Fibroblast of pulmonary artery (primary cell): Measurements from ENCODE around the gene TMEM132D.

ENCODE experiments used
- DNase-seq: peaks from one replicate; pipeline ENCODE4 v3.0.0-alpha.2; 2010; ENCODE audit warnings: low read depth
- H3K4me3 ChIP-seq: replicated peaks from 2 replicates; pipeline ENCODE4 v1.5.1; 2011; ENCODE audit warnings: low read depth, mild to moderate bottlenecking, control low read depth, low read length, moderate library complexity
- TF ChIP-seq, protein P1 (sequence below): IDR thresholded peaks from 2 replicates; pipeline ENCODE4 v1.5.1; 2011; ENCODE audit warnings: mild to moderate bottlenecking, control low read depth, low read length, inconsistent platforms; ENCODE audit errors: missing control alignments

The TMEM132D gene

DNA sequence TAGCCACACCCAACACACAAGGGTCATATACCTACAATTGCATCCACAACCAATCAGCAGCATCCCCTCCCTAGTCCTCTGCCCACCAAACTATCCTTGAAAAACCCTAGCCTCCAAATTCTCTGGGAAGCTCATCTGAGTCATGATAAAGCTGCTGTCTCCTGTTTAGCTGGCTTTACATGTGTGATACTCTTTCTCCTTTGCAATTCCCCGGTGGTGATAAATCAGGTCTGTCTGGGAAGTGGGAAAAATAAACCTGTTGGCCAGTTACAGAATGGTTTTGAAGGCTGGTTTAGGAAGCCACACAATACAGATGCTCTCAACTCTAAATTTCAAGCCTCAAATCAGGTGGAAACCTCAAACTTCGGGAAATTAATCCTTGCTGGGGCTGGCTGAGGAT lies 41.9 kb downstream of the TMEM132D start:
- TF ChIP-seq, protein P1, sequence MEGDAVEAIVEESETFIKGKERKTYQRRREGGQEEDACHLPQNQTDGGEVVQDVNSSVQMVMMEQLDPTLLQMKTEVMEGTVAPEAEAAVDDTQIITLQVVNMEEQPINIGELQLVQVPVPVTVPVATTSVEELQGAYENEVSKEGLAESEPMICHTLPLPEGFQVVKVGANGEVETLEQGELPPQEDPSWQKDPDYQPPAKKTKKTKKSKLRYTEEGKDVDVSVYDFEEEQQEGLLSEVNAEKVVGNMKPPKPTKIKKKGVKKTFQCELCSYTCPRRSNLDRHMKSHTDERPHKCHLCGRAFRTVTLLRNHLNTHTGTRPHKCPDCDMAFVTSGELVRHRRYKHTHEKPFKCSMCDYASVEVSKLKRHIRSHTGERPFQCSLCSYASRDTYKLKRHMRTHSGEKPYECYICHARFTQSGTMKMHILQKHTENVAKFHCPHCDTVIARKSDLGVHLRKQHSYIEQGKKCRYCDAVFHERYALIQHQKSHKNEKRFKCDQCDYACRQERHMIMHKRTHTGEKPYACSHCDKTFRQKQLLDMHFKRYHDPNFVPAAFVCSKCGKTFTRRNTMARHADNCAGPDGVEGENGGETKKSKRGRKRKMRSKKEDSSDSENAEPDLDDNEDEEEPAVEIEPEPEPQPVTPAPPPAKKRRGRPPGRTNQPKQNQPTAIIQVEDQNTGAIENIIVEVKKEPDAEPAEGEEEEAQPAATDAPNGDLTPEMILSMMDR, result no peak
- no peak overlapping the region for H3K4me3 ChIP-seq
- no peak for DNase-seq

DNA sequence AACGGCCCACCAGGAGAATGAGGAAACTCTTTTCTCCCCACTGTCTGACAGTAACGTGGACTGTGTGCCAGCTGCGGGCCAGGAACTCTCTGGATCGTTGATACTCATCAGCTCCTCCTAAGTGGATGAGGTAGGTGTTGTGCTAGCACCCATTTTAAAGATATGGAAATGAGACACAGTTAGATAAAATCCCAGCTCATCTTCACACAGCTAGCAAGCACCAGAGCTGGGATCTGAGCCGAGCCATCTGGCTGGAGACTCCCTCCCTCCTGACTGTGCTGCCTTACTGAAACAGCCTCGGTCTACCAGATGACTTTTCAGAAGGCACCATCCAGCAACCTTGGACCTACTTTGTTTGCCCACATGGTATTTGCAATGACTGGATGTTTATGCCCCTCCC lies 49.2 kb downstream of the TMEM132D start:
- TF ChIP-seq, protein P1, result no peak
- no peak for DNase-seq
- no peak overlapping the region for H3K4me3 ChIP-seq

DNA sequence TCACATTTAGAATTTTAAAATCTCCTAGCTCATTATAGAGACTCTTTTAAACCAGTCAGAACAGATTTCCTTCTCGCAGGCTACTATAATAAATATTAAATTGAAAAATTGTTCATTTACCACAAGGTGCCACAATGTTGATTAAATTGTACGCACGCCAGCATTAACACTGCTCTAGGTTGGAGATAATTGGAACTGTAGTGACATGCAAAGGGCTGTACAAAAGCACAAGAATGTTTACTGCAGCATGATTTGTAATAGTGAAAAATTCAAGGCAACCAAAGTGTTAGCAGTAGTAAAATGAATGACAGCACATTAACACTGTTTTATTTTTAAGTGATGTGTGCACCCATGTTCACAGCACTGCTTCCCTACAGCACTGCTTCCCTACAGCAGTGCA lies 52.5 kb downstream of the TMEM132D start:
- no peak for DNase-seq
- TF ChIP-seq, protein P1, result no peak
- H3K4me3 ChIP-seq, result no peak overlapping the region

DNA sequence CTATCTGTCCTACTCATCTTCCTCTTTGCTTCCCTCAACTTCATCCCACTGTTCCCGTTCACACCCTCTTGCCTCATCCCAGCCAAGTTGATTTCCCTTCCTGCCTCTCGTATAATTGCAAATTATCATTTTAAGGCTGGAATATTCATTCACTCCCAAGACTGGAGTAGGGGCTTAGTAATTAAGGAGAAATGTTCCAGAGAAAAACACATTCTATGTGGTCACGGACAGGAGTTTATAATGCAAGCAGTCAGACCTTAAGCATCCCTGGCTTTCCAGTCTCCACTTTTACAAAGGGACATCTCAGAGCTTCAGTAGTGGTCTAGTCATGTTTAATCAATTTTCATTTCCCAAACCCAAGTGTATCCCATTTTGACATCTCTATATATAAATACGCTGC lies 54.9 kb downstream of the TMEM132D start:
- TF ChIP-seq, protein P1, result no peak
- H3K4me3 ChIP-seq, result no peak overlapping the region
- DNase-seq, result no peak

DNA sequence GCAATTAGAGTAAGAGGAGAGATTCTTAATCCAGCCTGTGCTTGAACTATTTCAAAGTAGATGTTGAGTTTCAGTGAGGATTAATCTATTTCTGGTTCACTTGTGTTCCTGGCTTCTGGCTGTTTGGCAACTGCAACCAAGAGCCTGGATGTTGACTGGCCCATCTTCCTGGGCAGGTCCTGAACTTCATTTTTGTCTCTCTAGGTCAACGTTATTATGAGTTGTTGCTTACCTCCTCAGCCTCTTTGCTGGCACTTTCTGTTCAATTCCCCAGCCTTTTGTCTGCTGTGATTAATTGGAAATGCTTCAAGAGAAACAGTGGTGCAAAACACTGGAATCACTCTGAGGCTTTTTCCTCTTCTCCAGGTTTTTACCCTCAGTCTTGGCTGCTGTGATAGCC lies 56.8 kb downstream of the TMEM132D start:
- no peak overlapping the region for H3K4me3 ChIP-seq
- TF ChIP-seq, protein P1, result no peak
- DNase-seq, result no peak

DNA sequence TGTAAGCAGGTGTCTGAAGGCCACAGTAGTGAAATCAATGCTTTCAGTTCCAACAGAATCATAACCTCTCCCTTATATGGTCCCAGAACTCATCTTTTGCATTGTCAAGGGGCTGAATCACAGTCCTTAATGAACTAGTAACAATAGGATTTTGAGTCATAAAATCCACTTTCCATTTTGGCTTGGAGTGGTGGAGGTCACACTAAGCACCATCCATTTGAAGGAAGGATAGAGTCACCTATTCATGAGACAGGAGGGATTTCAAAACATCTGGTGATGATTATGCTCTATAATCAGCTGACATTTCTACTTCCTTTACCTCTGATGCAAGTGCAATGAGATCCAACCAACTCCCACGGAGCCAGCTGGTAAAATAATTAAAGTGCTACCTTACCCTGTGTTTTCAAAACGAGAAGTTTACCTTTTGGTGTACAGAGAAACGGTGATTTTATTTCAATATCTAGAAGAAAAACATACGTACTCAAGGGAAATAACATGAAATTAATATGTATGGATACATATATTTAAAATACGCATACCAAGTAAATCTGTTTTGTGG lies 59.1 kb downstream of the TMEM132D start:
- TF ChIP-seq, protein P1, result no peak
- no peak for DNase-seq
- no peak overlapping the region for H3K4me3 ChIP-seq

DNA sequence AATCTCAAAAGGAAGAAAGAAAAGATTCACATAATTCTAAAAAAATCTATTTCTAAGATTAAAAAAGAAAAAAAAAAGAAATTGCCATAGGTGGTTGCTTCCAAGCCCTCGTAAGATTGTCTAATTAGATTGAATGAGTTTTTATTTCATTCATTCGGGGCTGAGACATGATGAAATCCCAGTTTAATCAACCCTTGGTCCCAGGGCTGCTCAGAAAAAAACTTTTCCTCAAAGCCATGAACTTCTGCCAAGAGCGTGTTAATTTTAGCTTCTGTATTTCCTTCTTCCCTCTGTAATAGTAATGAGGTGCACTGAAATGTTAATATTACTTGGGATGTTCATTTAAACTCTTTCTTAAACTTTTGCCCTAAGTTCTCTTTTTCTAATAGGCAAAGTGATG lies 62.6 kb downstream of the TMEM132D start:
- H3K4me3 ChIP-seq, result no peak overlapping the region
- DNase-seq, result no peak
- TF ChIP-seq, protein P1, result no peak
